Body of pancreas (tissue), 4 donors: Measurements from ENCODE around the gene CD74. TPM values are rescaled to one million over a fixed set of nuclear protein-coding genes. Genes with fewer than 3 reads are reported as not detected.

Experiments used
- ATAC-seq: fragments of 150-250 bp; one replicate; pipeline ENCODE4 v1.9.1; 2016
- DNase-seq, 4 donors: peaks; one replicate each; pipeline ENCODE4 v3.0.0-alpha.2; 2019
- H3K27ac ChIP-seq, 4 donors: fragments of 200-600 bp; sonication (generic); 1 replicate in 3 of 4; 2 replicates in 1 of 4; pipeline versions ENCODE4 v1.5.1 to v1.6.1; 2016 to 2019; ENCODE audit warnings: mild to moderate bottlenecking in 1 of 4, mixed read lengths in 1 of 4, moderate library complexity in 1 of 4
- H3K27me3 ChIP-seq, 2 donors: fragments of 200-600 bp; sonication (generic); one replicate each; pipeline ENCODE4 v1.6.0; 2016; ENCODE audit warnings: mild to moderate bottlenecking in 1 of 2
- H3K36me3 ChIP-seq, 2 donors: fragments of 200-600 bp; sonication (generic); replicated peaks in 1 of 2; 2 replicates each; pipeline ENCODE4 v1.5.1; 2016; ENCODE audit warnings: low read depth in 2 of 2; ENCODE audit not compliant: insufficient read depth in 1 of 2
- H3K4me1 ChIP-seq: fragments of 200-600 bp; sonication (generic); one replicate; pipeline ENCODE4 v1.6.0; 2016
- H3K4me3 ChIP-seq, 2 donors: fragments of 200-600 bp; sonication (generic); 1 replicate in 1 of 2; 2 replicates in 1 of 2; pipeline ENCODE4 v1.5.1; 2016 to 2019
- H3K9me3 ChIP-seq, 3 donors: fragments of 200-600 bp; sonication (generic); 1 replicate in 2 of 3; 2 replicates in 1 of 3; pipeline ENCODE4 v1.5.1; 2016
- CTCF ChIP-seq, 7 experiments: fragments of 450-650 bp in 4 of 7; fragments of 200-600 bp in 3 of 7; sonication (generic) in 3 of 7; IDR thresholded peaks; one replicate each; pipeline ENCODE4 v1.5.1; 2016 to 2019; ENCODE audit warnings: antibody characterized with exemption in 7 of 7
- POLR2A ChIP-seq, 3 donors: fragments of 450-650 bp; IDR thresholded peaks; one replicate each; pipeline ENCODE4 v1.6.1; 2016; ENCODE audit warnings: antibody characterized with exemption in 3 of 3, mild to moderate bottlenecking in 2 of 3
- WGBS, 2 donors: methylation state at CpG; one replicate each; pipeline ENCODE4 v1.1.5; 2017; 5-methylcytosine and 5-hydroxymethylcytosine counted together
- intact Hi-C: fragments of 100-400 bp; cut with DNase I; formaldehyde crosslinking; loops from one replicate; pipeline ENCODE4 v1.15.1; 2023
- total RNA-seq, 2 donors: library from RNA; depleted of rRNA; stranded (reverse); fragments of >200 nt; gene quantifications; one replicate each; pipeline ENCODE4 v1.1.0, GENCODE V29; 2016

The CD74 gene
- total RNA-seq, 2 donors from 2014 or later = 130 to 405 TPM

GRCh38 chr5:150352244-150353031 lies 60.3 kb downstream of the CD74 start:
- TF ChIP-seq POLR2A (IDR thresholded peaks at IDR 0.05) = no peak
- TF ChIP-seq CTCF (IDR thresholded peaks at IDR 0.05) = no peak
- ATAC-seq (no peak), DNase-seq (no peak)
- Histone ChIP-seq H3K9me3 (no peaks in the 10 kb centered on the region), H3K4me3 (no peak overlapping the region), H3K4me1 (peaks cover 14% of the 10 kb centered on the region), H3K27ac (no peak overlapping the region), H3K36me3 (no peaks in the 10 kb centered on the region), H3K27me3 (no peaks in the 10 kb centered on the region)
- intact Hi-C loops = no loop called here
- 78 to 81% methylated on average over 6 of the region's 6 CpGs for WGBS, 2 donors

Other genes starting within 250 kb of the CD74 start
- not detected for gene CDX1, start 246.1 kb downstream of the CD74 start, total RNA-seq
- gene SLC6A7, start 222.8 kb downstream of the CD74 start, total RNA-seq = not detected
- gene CAMK2A, start 123.1 kb downstream of the CD74 start, total RNA-seq = under 1 TPM in 1 of 2 donors, not detected in 1; 0.26 TPM
- under 1 TPM in 1 of 2 donors, not detected in 1; 0.26 TPM for gene ARSI, start 110.0 kb downstream of the CD74 start, total RNA-seq
- gene TCOF1, start 55.2 kb downstream of the CD74 start, total RNA-seq = 10 to 100 TPM; 18.9 to 23.4 TPM
- gene RPS14, start 36.8 kb upstream of the CD74 start, total RNA-seq = 1,000 to 10,000 TPM; 1,348 to 2,916 TPM
- gene NDST1, start 95.2 kb upstream of the CD74 start, total RNA-seq = 10 to 100 TPM; 37.6 to 56.0 TPM
- gene SYNPO, start 227.8 kb upstream of the CD74 start, total RNA-seq = 10 to 100 TPM; 18.4 to 40.9 TPM
- gene MYOZ3, start 248.3 kb upstream of the CD74 start, total RNA-seq = under 1 TPM in 1 of 2 donors, not detected in 1; 0.26 TPM